Subcutaneous adipose tissue (tissue), 4 donors: Measurements from ENCODE around the gene TFB1M. TPM values are rescaled to one million over a fixed set of nuclear protein-coding genes. Genes with fewer than 3 reads are reported as not detected.

Source experiments
- CTCF ChIP-seq: fragments of 450-650 bp; IDR thresholded peaks from one replicate; pipeline ENCODE4 v1.5.1; 2016; ENCODE audit warnings: low read depth, mild to moderate bottlenecking, control low read depth, antibody characterized with exemption, moderate library complexity
- total RNA-seq, 4 donors: library from RNA; depleted of rRNA; stranded (reverse); fragments of >200 nt; gene quantifications; one replicate each; pipeline ENCODE4 v1.1.0, GENCODE V29; 2016

TFB1M gene
- total RNA-seq, 4 donors from 2014 or later: 8.6 to 12.6 (median 10.6) TPM

- no peak for TF ChIP-seq CTCF
Measured at GRCh38 chr6:155263373-155264063, 50.8 kb downstream of the TFB1M start, which contains the start of gene CLDN20. Gene CLDN20, plus strand, starts transcription at chr6:155264013. Its CDS starts 11,707 bp downstream, at chr6:155275720.

- no peak for TF ChIP-seq CTCF
Measured at GRCh38 chr6:155262655-155263054, 51.6 kb downstream of the TFB1M start.

- no peak for TF ChIP-seq CTCF
Measured at GRCh38 chr6:155261111-155261900, 53.0 kb downstream of the TFB1M start.

GRCh38 chr6:155260686-155261085 lies 53.6 kb downstream of the TFB1M start:
- TF ChIP-seq CTCF: no peak

GRCh38 chr6:155259897-155260296 lies 54.4 kb downstream of the TFB1M start:
- TF ChIP-seq CTCF: no peak

- TF ChIP-seq CTCF: no peak
Measured at GRCh38 chr6:155259204-155259603, 55.1 kb downstream of the TFB1M start.

- TF ChIP-seq CTCF: no peak
Measured at GRCh38 chr6:155257796-155258195, 56.5 kb downstream of the TFB1M start.
